ENCODE measurements around the gene FTCDNL1.

DNA sequence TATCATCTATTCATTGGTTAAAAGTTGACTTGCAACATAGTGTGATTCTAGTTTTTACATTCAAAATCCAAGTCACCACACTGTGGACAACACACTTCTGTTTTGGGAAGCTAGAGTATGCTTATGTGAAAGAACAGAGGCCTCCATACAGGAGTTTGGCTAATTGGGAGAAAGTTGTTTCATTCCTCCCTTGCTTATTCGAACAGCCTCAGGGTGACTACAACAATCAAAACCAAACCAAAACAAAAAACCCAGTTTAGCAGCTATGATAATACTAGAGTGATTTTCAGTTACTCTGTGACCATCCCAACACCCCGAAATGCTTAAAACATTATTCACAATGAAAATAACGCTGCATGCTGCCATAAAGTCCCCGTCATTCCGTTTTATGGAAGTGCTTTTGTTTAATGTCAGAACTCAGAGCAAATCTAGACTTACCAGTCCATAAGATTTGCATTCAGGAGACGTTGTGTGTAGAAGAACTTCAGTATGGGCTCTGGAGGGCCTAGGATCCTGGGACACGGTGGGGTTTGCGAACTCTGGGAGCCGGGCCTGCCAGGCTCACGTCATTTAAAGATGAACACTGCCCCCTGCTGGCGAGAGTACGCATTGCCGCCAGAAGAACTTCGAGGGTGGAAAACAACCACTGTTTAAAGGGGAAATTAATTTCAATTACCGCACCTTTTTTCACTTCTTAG, 111.4 kb downstream of the FTCDNL1 start:
- TF ChIP-seq POLR2AphosphoS5 (IDR thresholded peaks at IDR 0.05), result no peak
- TF ChIP-seq POLR2A (IDR thresholded peaks at IDR 0.05), result no peak
- TF ChIP-seq, protein P1, sequence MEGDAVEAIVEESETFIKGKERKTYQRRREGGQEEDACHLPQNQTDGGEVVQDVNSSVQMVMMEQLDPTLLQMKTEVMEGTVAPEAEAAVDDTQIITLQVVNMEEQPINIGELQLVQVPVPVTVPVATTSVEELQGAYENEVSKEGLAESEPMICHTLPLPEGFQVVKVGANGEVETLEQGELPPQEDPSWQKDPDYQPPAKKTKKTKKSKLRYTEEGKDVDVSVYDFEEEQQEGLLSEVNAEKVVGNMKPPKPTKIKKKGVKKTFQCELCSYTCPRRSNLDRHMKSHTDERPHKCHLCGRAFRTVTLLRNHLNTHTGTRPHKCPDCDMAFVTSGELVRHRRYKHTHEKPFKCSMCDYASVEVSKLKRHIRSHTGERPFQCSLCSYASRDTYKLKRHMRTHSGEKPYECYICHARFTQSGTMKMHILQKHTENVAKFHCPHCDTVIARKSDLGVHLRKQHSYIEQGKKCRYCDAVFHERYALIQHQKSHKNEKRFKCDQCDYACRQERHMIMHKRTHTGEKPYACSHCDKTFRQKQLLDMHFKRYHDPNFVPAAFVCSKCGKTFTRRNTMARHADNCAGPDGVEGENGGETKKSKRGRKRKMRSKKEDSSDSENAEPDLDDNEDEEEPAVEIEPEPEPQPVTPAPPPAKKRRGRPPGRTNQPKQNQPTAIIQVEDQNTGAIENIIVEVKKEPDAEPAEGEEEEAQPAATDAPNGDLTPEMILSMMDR (IDR thresholded peaks at IDR 0.05), result peak in 5 of 7 experiments; percentile 72 to 93 (median 90)
- TF ChIP-seq EP300 (IDR thresholded peaks at IDR 0.05), result no peak
